GM21367 (cell line): ENCODE data around the gene TMEM184A.

Source experiments
- ATAC-seq: cut with Tn5 transposase; IDR thresholded peaks from one replicate; pipeline ENCODE4 v1.9.1; 2021; ENCODE audit not compliant: unreplicated experiment

The TMEM184A gene

DNA sequence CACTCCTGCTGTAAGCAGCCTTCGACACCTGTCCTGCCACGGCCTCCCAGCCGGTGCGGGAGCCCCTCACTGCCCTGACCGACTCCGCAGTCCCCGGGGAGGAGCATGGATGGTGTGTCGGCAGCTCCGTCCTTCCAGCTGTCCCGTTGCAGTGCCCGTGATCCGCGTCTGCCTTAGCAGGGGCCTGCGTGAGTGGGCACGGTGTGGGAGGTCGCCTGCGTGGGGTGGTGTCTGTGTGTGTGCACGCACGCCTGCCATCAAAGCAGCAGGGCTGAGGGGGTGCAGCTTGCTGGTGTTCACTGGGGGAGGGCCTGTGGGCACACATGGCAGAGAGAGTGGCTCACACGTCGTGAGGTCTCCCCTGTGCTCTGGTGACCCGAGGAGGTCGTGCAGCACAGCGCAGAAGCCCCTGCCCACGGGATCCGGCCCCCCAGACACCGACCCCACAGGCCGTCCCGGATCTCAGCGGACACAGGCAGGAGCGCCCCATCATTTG is 15.2 kb downstream of the TMEM184A start:
- no peak for ATAC-seq

- ATAC-seq = no peak
Measured at GRCh38 chr7:1539882-1540775, 15.9 kb downstream of the TMEM184A start.

- no peak for ATAC-seq
Measured at GRCh38 chr7:1539181-1539881, 16.7 kb downstream of the TMEM184A start.

- no peak for ATAC-seq
Measured at GRCh38 chr7:1538544-1539180, 17.3 kb downstream of the TMEM184A start.

DNA sequence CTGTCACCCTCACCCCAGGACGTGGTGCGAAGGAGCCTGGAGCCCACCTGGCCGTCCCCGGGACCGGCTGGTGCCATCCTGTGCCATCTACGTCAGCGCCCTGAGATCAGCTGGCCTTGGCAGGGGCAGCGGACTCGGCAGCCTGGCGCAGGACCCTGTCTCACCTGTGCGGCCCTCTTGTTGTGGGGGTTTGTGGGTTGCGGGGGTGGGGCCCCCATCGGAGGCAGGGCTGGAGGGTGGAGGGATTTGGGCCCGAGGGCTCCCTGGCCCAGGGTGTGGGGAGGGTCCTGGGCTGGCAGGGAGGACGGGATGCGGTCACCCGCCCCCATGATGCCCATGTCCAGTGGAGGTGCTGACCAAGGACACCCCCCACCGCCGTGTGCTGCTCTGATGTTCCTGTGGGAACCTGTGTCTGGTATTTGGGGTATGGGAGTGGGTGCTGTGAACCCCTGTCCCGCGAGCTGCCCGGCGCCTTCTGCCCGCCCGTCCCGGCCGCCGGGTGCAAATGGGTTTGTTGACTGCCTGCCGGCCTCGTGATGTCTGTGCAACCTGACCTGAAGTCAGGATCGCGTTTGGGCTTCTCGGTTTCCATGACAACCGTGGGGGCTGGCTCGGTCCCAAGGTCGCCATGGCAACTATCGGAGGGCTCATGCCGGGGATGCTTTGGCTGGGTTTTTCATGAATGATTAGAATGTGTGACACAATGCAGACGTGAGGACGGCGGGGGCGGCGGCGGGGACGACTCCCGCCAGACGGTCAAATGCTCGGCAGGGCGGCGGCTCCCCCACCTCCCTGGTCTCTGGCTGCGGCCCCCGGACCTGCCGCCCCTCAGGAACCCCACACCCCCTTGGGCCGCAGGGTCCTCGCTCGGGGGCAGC is 18.2 kb downstream of the TMEM184A start:
- ATAC-seq = no peak

- no peak for ATAC-seq
Measured at GRCh38 chr7:1536743-1537534, 19.1 kb downstream of the TMEM184A start.

GRCh38 chr7:1536455-1536742 is 19.6 kb downstream of the TMEM184A start:
- no peak for ATAC-seq

DNA sequence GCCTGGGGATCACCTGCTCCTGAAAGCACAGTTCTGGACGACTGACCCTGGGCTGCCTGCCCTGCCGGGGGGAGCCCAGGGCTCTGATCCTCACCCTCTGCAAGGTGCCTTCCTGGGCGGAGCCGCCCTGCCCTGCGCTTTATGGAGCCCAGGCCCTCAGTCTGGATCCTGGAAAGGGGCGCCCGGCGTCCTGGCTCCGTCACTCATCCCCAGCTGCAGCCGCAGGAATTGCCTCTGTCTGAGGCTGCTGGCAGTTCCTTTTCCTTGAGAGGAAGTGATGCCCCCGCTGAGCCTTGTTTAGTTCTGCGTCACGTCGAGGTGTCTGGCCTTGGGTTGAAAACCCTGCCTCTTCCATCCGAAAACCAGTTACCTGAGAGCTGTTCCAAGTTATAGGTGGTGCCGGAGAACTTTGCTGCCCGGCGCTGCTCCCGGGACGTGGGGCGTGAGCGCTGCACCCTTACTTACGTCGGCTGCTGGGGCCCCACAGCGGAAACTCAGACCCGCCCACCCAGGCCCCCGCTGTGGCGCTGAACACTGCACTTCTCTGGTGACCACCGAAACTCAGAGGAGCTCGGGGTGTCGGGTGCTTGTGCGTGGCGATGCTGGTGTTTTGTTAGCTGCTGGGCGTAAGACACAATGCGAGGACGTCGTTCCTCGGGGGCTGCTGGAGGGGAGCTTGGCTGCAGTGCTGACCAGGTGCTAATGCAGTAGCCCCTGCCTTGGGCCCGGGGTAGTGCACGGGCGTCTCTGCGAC is 20.1 kb downstream of the TMEM184A start:
- ATAC-seq = no peak

DNA sequence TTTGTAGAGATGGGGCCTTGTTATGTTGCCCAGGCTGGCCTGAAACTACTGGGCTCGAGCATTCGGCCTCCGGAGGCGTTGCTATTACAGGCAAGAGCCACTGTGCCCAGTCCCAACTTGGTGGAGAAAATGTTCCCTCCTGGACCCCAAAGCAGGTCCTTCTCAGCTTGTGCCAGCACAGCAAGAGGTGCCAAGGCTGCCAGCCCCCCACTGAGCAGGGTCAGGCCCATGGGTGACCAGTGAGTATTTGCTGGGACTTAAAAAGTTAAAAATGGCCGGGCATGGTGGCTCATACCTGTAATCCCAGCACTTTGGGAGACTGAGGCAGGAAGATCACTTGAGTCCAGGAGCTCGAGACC is 20.9 kb downstream of the TMEM184A start:
- ATAC-seq = no peak

DNA sequence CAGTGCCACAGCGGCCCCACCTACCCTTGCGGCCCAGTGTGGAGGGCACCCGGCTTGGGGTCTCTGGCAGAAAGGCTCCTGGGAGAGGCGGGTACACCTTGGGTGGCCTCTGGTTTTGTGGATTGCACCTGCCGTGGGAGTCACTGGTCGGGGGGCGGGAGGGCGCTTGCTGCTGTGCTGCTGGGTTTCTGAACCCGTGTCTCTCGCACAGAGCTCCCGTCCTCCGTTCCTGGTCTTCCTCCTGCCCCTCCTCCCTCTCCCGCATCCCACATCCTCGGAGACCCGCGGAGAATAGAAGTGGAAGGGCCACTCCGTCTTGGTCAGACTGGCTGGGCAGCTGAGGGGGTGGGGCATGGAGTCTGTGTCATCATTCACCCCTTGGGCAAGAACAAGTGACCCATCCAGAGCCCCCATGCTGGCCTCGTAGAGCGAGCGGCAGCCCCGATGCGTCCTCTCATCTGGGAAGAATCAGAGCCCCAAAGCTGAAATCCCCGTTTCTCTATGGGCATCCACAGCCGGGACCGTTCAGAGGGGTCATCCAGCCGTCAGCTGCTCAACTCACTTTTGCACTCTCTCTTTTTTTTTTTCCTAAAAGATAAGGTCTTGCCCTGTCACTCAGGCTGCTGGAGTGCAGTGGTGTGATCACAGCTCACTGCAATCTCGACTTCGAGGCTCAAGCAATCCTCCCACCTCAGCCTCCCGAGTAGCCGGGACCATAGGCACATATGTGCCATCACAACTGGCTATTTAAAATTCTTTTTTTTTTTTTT is 21.5 kb downstream of the TMEM184A start:
- ATAC-seq = no peak

- ATAC-seq = no peak
Measured at GRCh38 chr7:1533547-1534329, 22.3 kb downstream of the TMEM184A start.

- ATAC-seq = no peak
Measured at GRCh38 chr7:1533255-1533546, 22.8 kb downstream of the TMEM184A start.

- ATAC-seq = no peak
Measured at GRCh38 chr7:1532456-1533254, 23.4 kb downstream of the TMEM184A start.

DNA sequence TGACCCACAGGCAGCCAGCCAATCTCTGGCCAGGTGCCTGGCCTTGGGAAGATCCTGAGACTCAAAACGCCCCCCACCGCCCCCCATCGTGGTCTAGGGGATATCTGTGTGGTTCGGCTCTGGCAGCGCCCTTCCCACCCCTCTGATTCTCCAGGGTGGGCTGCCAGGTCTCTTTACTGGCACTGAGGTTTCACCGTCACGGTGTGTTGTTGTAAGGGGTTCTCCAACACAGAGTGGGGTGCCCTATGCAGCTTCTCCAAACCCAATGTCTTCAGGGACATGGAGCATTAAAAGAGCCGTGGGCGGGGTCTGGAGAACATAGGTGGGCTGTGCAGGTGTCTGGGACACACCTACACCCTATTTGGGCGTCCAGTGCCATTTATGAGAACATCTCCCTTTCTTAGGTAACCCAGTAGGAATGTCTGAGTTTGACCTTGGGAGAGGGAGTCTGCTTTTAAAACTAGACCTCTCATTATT is 24.0 kb downstream of the TMEM184A start:
- no peak for ATAC-seq

DNA sequence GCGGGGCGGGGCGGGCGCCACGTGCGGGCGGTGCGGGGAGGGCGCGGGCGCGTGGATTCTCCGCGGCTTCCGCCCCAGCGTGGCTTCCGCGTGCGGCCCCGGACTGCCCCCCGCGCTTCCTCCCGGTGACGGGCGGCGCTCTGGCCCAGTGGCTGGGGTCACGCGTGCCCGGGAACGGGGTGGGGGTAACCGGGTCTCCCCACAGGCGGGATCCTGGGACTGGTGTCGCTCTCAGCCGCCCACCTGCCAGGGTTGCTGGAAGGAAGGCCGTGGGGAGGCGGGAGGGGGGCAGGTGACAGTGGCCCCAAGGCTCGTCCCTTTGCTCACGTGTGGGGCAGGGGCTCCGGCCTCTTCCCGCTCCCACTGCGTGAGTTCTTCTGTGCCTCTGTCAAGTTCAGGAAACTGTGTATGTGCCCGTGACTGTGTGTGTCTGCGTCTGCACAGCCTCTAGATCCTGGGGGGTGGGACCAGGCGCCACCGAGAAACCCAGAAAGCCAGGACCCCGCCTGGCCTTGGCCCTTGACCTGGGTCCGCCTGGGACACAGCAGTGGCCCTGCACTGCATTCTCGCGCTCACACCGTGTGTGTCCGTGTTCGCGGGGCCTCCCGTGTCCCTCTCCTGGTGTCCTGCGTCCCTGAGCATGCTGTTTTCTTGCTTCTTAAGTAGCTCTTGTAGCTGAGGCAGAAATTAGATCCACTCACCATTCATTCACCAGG is 24.6 kb downstream of the TMEM184A start:
- no peak for ATAC-seq

DNA sequence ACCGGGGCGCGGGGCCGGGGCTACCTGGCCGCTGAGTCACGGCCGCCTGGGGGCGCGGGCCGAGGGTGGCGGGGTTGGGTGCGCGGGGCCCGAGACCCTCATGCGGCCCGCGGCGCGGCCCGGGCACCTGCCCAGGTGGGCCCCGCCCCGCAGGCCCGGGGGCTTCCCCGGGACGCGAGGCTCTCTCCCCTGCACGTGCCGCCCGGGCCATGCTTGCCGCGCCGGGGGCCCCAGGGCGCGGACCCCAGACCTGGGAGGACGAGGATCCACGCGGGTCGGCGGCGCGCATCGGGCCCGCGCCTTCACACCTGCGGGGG is 25.1 kb downstream of the TMEM184A start:
- ATAC-seq = no peak
